ENCODE results near the gene TBATA.

The TBATA gene

GRCh38 chr10:70747192-70747965 is 37.8 kb downstream of the TBATA start:
- DNase-seq (ENCODE audit: insufficient read length, low spot score) (no peak), FAIRE-seq (no peak)

GRCh38 chr10:70745555-70745954 is 39.6 kb downstream of the TBATA start:
- DNase-seq (ENCODE audit: insufficient read length, low spot score) (no peak), FAIRE-seq (no peak)

GRCh38 chr10:70744617-70745143 is 40.5 kb downstream of the TBATA start:
- no peak for DNase-seq (ENCODE audit: insufficient read length, low spot score)
- FAIRE-seq: no peak

- FAIRE-seq: no peak
- DNase-seq (ENCODE audit: insufficient read length, low spot score): no peak
These were observed 41.3 kb downstream of the TBATA start for GRCh38 chr10:70743879-70744278.

- FAIRE-seq (no peak), DNase-seq (ENCODE audit: insufficient read length, low spot score) (no peak)
These were observed 41.8 kb downstream of the TBATA start for GRCh38 chr10:70743430-70743788.

GRCh38 chr10:70742537-70743429 is 42.4 kb downstream of the TBATA start:
- FAIRE-seq (no peak), DNase-seq (ENCODE audit: insufficient read length, low spot score) (no peak)

- DNase-seq (ENCODE audit: insufficient read length, low spot score) (no peak), FAIRE-seq (no peak)
These were observed 44.5 kb downstream of the TBATA start for GRCh38 chr10:70740406-70741288.

- no peak for FAIRE-seq
- DNase-seq (ENCODE audit: insufficient read length, low spot score): no peak
These were observed 46.4 kb downstream of the TBATA start for GRCh38 chr10:70738761-70739121.

- no peak for FAIRE-seq
These were observed 47.0 kb downstream of the TBATA start for GRCh38 chr10:70738006-70738760.

GRCh38 chr10:70737250-70737649 is 47.9 kb downstream of the TBATA start:
- no peak for FAIRE-seq
- no peak for DNase-seq (ENCODE audit: insufficient read length, low spot score)

More at GRCh38 chr10:70738006-70738760, 47.0 kb downstream of the TBATA start:
- DNase-seq (ENCODE audit: insufficient read length, low spot score): no peak

GRCh38 chr10:70736525-70736924 is 48.7 kb downstream of the TBATA start:
- no peak for DNase-seq (ENCODE audit: insufficient read length, low spot score)
- FAIRE-seq: no peak

GRCh38 chr10:70735161-70735560 is 50.0 kb downstream of the TBATA start:
- DNase-seq (ENCODE audit: insufficient read length, low spot score) (no peak), FAIRE-seq (no peak)

GRCh38 chr10:70733051-70733450 is 52.1 kb downstream of the TBATA start:
- no peak for DNase-seq (ENCODE audit: insufficient read length, low spot score)
- FAIRE-seq: no peak

GRCh38 chr10:70732569-70732968 is 52.6 kb downstream of the TBATA start:
- no peak for DNase-seq (ENCODE audit: insufficient read length, low spot score)
- FAIRE-seq: no peak

GRCh38 chr10:70730955-70731354 is 54.2 kb downstream of the TBATA start:
- DNase-seq (ENCODE audit: insufficient read length, low spot score) (no peak), FAIRE-seq (no peak)

GRCh38 chr10:70729763-70730357 is 55.3 kb downstream of the TBATA start:
- FAIRE-seq (no peak), DNase-seq (ENCODE audit: insufficient read length, low spot score) (no peak)

GRCh38 chr10:70728328-70728727 is 56.8 kb downstream of the TBATA start:
- FAIRE-seq (no peak), DNase-seq (ENCODE audit: insufficient read length, low spot score) (no peak)

- DNase-seq (ENCODE audit: insufficient read length, low spot score) (no peak), FAIRE-seq (no peak)
These were observed 58.2 kb downstream of the TBATA start for GRCh38 chr10:70726909-70727495.

GRCh38 chr10:70723771-70724170 is 61.4 kb downstream of the TBATA start:
- no peak for DNase-seq (ENCODE audit: insufficient read length, low spot score)
- no peak for FAIRE-seq
